K562 (cell line): Measurements from ENCODE around the gene DIPK1A. TPM values are rescaled to one million over a fixed set of nuclear protein-coding genes. Genes with fewer than 3 reads are reported as not detected.

Experiments used
- ARID4B ChIP-seq: sonication (generic); formaldehyde crosslinking; IDR thresholded peaks from 2 replicates; pipeline ENCODE4 v1.8.0; 2022; ENCODE audit warnings: mild to moderate bottlenecking, missing genetic modification reagents
- EZH2 ChIP-seq: IDR thresholded peaks from 2 replicates; pipeline ENCODE4 v1.6.1; 2012; ENCODE audit warnings: low read depth, mild to moderate bottlenecking, inconsistent platforms, low read length, borderline replicate concordance
- GATAD2A ChIP-seq: fragments of 450-650 bp; IDR thresholded peaks from 2 replicates; pipeline ENCODE4 v1.6.1; 2017
- HNRNPK ChIP-seq: fragments of 200-400 bp; formaldehyde crosslinking; IDR thresholded peaks from one replicate; pipeline ENCODE4 v1.6.1; 2018; ENCODE audit warnings: mild to moderate bottlenecking, low read depth, low read length; ENCODE audit not compliant: poor library complexity, severe bottlenecking
- MTF1 ChIP-seq: fragments of 250-450 bp; sonication (Bioruptor Pico); IDR thresholded peaks from 2 replicates; pipeline ENCODE4 v1.9.0; 2021; ENCODE audit warnings: moderate library complexity, mild to moderate bottlenecking, inconsistent platforms, borderline replicate concordance
- PYGO2 ChIP-seq: fragments of 450-650 bp; IDR thresholded peaks from 2 replicates; pipeline ENCODE4 v1.6.1; 2016; ENCODE audit warnings: mild to moderate bottlenecking, missing genetic modification characterization, moderate library complexity, missing compliant biosample characterization
- TAF15 ChIP-seq: fragments of 200-400 bp; formaldehyde crosslinking; IDR thresholded peaks from 2 replicates; pipeline ENCODE4 v1.6.1; 2017; ENCODE audit warnings: mild to moderate bottlenecking, low read depth, low read length, moderate library complexity
- TEAD1 ChIP-seq, 2 experiments: fragments of 450-650 bp in 1 of 2; sonication (generic) in 1 of 2; formaldehyde crosslinking; IDR thresholded peaks; 2 replicates each; pipeline versions ENCODE4 v1.4.0 to v1.8.0; 2020 to 2022; ENCODE audit warnings: mild to moderate bottlenecking in 2 of 2, missing genetic modification reagents in 1 of 2
- ZZZ3 ChIP-seq: fragments of 450-650 bp; IDR thresholded peaks from 2 replicates; pipeline ENCODE4 v1.6.1; 2016; ENCODE audit warnings: antibody characterized with exemption, mild to moderate bottlenecking, moderate library complexity
- polyA plus RNA-seq, 8 experiments: library from polyadenylated mRNA; depleted of rRNA in 4 of 8; stranded (reverse) in 5 of 8; unstranded in 3 of 8; fragments of >200 nt; fragmentation: Nextera tagmentation in 2 of 8; fragmentation: Illumina TruSeq in 1 of 8; extraction: Ambion mirVana in 2 of 8; extraction: Trizol in 1 of 8; gene quantifications; 2 replicates each; pipeline versions ENCODE4 v1.2.1 to v1.2.3, GENCODE V29; 2011 to 2014; ENCODE audit warnings: inconsistent platforms in 1 of 8, missing spikeins in 1 of 8
- total RNA-seq, 7 experiments: library from RNA; depleted of rRNA in 6 of 7; stranded (reverse); fragments of >200 nt in 6 of 7; fragmentation: Illumina TruSeq in 2 of 7; extraction: Trizol in 2 of 7; gene quantifications; 2 replicates each; pipeline versions ENCODE4 v1.2.1 to v1.2.3, GENCODE V29; 2011 to 2021; ENCODE audit warnings: low replicate concordance in 1 of 7
- TF ChIP-seq, protein P1 (sequence below): sonication (generic); formaldehyde crosslinking; IDR thresholded peaks from 2 replicates; pipeline ENCODE4 v1.8.1; 2023; ENCODE audit warnings: mild to moderate bottlenecking, missing genetic modification reagents
- TF ChIP-seq, protein P2 (sequence below): sonication (generic); IDR thresholded peaks from 2 replicates; pipeline ENCODE4 v1.6.1; 2016
- TF ChIP-seq, protein P3 (sequence below): fragments of 250-450 bp; sonication (Bioruptor Pico); IDR thresholded peaks from 2 replicates; pipeline ENCODE4 v1.4.0; 2020; ENCODE audit warnings: borderline replicate concordance
- TF ChIP-seq, protein P4 (sequence below), 2 experiments: fragments of 200-800 bp in 1 of 2; sonication (Bioruptor generic) in 1 of 2; sonication (generic) in 1 of 2; formaldehyde crosslinking in 1 of 2; IDR thresholded peaks in 1 of 2; conservative IDR thresholded peaks in 1 of 2; 2 replicates each; pipeline versions ENCODE4 v1.5.0 to v1.6.1; 2016 to 2020; ENCODE audit warnings: missing compliant biosample characterization in 1 of 2, missing genetic modification characterization in 1 of 2, missing genetic modification reagents in 1 of 2
- TF ChIP-seq, protein P5 (sequence below): sonication (generic); formaldehyde crosslinking; IDR thresholded peaks from 2 replicates; pipeline ENCODE4 v1.8.0; 2023; ENCODE audit warnings: mild to moderate bottlenecking, missing genetic modification reagents

Gene DIPK1A
- total and polyA plus RNA-seq, 9 of the 15 experiments (the other 6 are each of a cell fraction or from before 2014, with no cell fraction given) = 0.54 to 2.5 (median 1.3) TPM

DNA sequence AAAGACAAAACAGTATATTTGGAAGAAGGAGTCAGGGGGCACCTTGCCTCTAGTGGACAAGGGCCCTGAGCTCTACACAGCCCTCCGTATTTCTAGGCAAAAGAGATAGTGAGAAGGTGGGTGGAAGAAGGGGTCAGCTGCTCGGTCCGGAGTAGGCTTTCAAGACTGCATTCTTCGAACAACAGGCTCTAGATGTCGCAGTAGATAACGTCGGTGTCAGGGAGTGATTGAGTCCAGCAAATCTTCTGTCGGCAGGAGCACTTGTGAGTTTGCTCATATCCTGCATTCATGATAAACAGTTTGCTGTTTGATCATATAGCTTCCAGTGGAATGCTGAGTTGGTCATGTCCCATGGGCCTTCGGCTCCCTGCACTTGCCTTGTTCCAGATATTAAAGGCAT lies 36.8 kb downstream of the DIPK1A start (continued):
- no peak for TF ChIP-seq ARID4B (CRISPR knock-in tag)
- TF ChIP-seq EZH2 = no peak
- TF ChIP-seq, protein P1, sequence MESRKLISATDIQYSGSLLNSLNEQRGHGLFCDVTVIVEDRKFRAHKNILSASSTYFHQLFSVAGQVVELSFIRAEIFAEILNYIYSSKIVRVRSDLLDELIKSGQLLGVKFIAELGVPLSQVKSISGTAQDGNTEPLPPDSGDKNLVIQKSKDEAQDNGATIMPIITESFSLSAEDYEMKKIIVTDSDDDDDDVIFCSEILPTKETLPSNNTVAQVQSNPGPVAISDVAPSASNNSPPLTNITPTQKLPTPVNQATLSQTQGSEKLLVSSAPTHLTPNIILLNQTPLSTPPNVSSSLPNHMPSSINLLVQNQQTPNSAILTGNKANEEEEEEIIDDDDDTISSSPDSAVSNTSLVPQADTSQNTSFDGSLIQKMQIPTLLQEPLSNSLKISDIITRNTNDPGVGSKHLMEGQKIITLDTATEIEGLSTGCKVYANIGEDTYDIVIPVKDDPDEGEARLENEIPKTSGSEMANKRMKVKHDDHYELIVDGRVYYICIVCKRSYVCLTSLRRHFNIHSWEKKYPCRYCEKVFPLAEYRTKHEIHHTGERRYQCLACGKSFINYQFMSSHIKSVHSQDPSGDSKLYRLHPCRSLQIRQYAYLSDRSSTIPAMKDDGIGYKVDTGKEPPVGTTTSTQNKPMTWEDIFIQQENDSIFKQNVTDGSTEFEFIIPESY (CRISPR knock-in tag) = no peak
- TF ChIP-seq, protein P2, sequence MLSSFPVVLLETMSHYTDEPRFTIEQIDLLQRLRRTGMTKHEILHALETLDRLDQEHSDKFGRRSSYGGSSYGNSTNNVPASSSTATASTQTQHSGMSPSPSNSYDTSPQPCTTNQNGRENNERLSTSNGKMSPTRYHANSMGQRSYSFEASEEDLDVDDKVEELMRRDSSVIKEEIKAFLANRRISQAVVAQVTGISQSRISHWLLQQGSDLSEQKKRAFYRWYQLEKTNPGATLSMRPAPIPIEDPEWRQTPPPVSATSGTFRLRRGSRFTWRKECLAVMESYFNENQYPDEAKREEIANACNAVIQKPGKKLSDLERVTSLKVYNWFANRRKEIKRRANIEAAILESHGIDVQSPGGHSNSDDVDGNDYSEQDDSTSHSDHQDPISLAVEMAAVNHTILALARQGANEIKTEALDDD = no peak
- TF ChIP-seq HNRNPK = no peak
- no peak for TF ChIP-seq ZZZ3
- TF ChIP-seq, protein P3, sequence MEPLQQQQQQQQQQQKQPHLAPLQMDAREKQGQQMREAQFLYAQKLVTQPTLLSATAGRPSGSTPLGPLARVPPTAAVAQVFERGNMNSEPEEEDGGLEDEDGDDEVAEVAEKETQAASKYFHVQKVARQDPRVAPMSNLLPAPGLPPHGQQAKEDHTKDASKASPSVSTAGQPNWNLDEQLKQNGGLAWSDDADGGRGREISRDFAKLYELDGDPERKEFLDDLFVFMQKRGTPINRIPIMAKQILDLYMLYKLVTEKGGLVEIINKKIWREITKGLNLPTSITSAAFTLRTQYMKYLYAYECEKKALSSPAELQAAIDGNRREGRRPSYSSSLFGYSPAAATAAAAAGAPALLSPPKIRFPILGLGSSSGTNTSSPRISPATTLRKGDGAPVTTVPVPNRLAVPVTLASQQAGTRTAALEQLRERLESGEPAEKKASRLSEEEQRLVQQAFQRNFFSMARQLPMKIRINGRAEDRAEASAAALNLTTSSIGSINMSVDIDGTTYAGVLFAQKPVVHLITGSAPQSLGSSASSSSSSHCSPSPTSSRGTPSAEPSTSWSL (CRISPR knock-in tag) = no peak
- TF ChIP-seq GATAD2A = no peak
- TF ChIP-seq, protein P4, sequence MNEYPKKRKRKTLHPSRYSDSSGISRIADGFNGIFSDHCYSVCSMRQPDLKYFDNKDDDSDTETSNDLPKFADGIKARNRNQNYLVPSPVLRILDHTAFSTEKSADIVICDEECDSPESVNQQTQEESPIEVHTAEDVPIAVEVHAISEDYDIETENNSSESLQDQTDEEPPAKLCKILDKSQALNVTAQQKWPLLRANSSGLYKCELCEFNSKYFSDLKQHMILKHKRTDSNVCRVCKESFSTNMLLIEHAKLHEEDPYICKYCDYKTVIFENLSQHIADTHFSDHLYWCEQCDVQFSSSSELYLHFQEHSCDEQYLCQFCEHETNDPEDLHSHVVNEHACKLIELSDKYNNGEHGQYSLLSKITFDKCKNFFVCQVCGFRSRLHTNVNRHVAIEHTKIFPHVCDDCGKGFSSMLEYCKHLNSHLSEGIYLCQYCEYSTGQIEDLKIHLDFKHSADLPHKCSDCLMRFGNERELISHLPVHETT (CRISPR knock-in tag; conservative IDR thresholded peaks at IDR 0.05 in 1 of 2, IDR thresholded peaks at IDR 0.05 in 1 of 2) = no peak
- TF ChIP-seq TEAD1 (CRISPR knock-in tag; IDR thresholded peaks at IDR 0.05) = no peak
- TF ChIP-seq TAF15 = no peak
- no peak for TF ChIP-seq MTF1 (CRISPR knock-in tag)
- TF ChIP-seq, protein P5, sequence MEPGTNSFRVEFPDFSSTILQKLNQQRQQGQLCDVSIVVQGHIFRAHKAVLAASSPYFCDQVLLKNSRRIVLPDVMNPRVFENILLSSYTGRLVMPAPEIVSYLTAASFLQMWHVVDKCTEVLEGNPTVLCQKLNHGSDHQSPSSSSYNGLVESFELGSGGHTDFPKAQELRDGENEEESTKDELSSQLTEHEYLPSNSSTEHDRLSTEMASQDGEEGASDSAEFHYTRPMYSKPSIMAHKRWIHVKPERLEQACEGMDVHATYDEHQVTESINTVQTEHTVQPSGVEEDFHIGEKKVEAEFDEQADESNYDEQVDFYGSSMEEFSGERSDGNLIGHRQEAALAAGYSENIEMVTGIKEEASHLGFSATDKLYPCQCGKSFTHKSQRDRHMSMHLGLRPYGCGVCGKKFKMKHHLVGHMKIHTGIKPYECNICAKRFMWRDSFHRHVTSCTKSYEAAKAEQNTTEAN = no peak
- TF ChIP-seq PYGO2 = no peak
